C4-2B (cell line): Measurements from ENCODE around the gene KAT6B.

ENCODE experiments used
- ZFX ChIP-seq: fragments of 450-650 bp; IDR thresholded peaks from 2 replicates; pipeline ENCODE4 v1.6.1; 2017
- TF ChIP-seq, protein P1 (sequence below): fragments of 450-650 bp; conservative IDR thresholded peaks from 2 replicates; pipeline ENCODE4 v1.5.1; 2017; ENCODE audit warnings: mild to moderate bottlenecking

GRCh38 chr10:75021379-75022249, 195.2 kb downstream of the KAT6B start:
- TF ChIP-seq, protein P1, sequence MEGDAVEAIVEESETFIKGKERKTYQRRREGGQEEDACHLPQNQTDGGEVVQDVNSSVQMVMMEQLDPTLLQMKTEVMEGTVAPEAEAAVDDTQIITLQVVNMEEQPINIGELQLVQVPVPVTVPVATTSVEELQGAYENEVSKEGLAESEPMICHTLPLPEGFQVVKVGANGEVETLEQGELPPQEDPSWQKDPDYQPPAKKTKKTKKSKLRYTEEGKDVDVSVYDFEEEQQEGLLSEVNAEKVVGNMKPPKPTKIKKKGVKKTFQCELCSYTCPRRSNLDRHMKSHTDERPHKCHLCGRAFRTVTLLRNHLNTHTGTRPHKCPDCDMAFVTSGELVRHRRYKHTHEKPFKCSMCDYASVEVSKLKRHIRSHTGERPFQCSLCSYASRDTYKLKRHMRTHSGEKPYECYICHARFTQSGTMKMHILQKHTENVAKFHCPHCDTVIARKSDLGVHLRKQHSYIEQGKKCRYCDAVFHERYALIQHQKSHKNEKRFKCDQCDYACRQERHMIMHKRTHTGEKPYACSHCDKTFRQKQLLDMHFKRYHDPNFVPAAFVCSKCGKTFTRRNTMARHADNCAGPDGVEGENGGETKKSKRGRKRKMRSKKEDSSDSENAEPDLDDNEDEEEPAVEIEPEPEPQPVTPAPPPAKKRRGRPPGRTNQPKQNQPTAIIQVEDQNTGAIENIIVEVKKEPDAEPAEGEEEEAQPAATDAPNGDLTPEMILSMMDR, result no peak
- no peak for TF ChIP-seq ZFX
